ENCODE data around the gene CALML6.
A peak's percentile ranks its signal among the peaks of the same experiment; 100 is the strongest.

Gene CALML6

GRCh38 chr1:1938613-1939295 is 23.7 kb downstream of the CALML6 start:
- no peak overlapping the region for H3K27ac Mint-ChIP-seq
- H3K4me3 Mint-ChIP-seq: no peak overlapping the region
- H3K9me3 Mint-ChIP-seq: peaks cover 11% of the 10 kb centered on the region
- no peaks in the 10 kb centered on the region for H3K36me3 Mint-ChIP-seq
- peaks cover 12% of the 10 kb centered on the region for H3K27me3 Mint-ChIP-seq
- no peak for ATAC-seq
- H3K4me1 Mint-ChIP-seq: peaks cover 2% of the 10 kb centered on the region

- Mint-ChIP-seq H3K9me3 (peaks cover 6% of the 10 kb centered on the region), H3K36me3 (no peaks in the 10 kb centered on the region), H3K27ac (no peak overlapping the region), H3K4me1 (peaks cover 9% of the 10 kb centered on the region), H3K27me3 (peaks cover 19% of the 10 kb centered on the region), H3K4me3 (no peak overlapping the region)
- ATAC-seq: no peak
Measured at GRCh38 chr1:1939296-1940122, 24.4 kb downstream of the CALML6 start.

- Mint-ChIP-seq H3K27me3 (peaks cover 21% of the 10 kb centered on the region), H3K36me3 (no peaks in the 10 kb centered on the region), H3K4me1 (peaks cover 10% of the 10 kb centered on the region), H3K9me3 (peaks cover under 1% of the 10 kb centered on the region), H3K27ac (no peak overlapping the region), H3K4me3 (no peak overlapping the region)
- no peak for ATAC-seq
Measured at GRCh38 chr1:1940123-1940425, 25.0 kb downstream of the CALML6 start.

GRCh38 chr1:1941211-1941841 is 26.3 kb downstream of the CALML6 start:
- no peaks in the 10 kb centered on the region for H3K9me3 Mint-ChIP-seq
- peaks cover 10% of the 10 kb centered on the region for H3K4me1 Mint-ChIP-seq
- no peaks in the 10 kb centered on the region for H3K36me3 Mint-ChIP-seq
- H3K27me3 Mint-ChIP-seq: peaks cover 21% of the 10 kb centered on the region
- no peak overlapping the region for H3K27ac Mint-ChIP-seq
- no peak overlapping the region for H3K4me3 Mint-ChIP-seq
- no peak for ATAC-seq

- Mint-ChIP-seq H3K4me3 (no peak overlapping the region), H3K9me3 (no peaks in the 10 kb centered on the region), H3K4me1 (peaks cover 10% of the 10 kb centered on the region), H3K36me3 (no peaks in the 10 kb centered on the region), H3K27ac (no peak overlapping the region), H3K27me3 (peaks cover 21% of the 10 kb centered on the region)
- ATAC-seq: no peak
Measured at GRCh38 chr1:1941868-1942752, 27.1 kb downstream of the CALML6 start.

- Mint-ChIP-seq H3K4me1 (peaks cover 10% of the 10 kb centered on the region), H3K9me3 (no peaks in the 10 kb centered on the region), H3K36me3 (no peaks in the 10 kb centered on the region), H3K27ac (no peak overlapping the region), H3K4me3 (peak overlapping the region; percentile 27), H3K27me3 (peaks cover 27% of the 10 kb centered on the region)
- ATAC-seq: peak; percentile 21
Measured at GRCh38 chr1:1942753-1943656, 27.9 kb downstream of the CALML6 start.

- Mint-ChIP-seq H3K27me3 (peaks cover 37% of the 10 kb centered on the region), H3K27ac (no peak overlapping the region), H3K36me3 (no peaks in the 10 kb centered on the region), H3K9me3 (no peaks in the 10 kb centered on the region), H3K4me3 (no peak overlapping the region), H3K4me1 (peaks cover 10% of the 10 kb centered on the region)
- ATAC-seq: peak; percentile 70
Measured at GRCh38 chr1:1943834-1944570, 28.9 kb downstream of the CALML6 start.

GRCh38 chr1:1945782-1946393 is 30.8 kb downstream of the CALML6 start:
- ATAC-seq: no peak
- Mint-ChIP-seq H3K4me1 (peaks cover 10% of the 10 kb centered on the region), H3K9me3 (peaks cover 4% of the 10 kb centered on the region), H3K27me3 (peaks cover 50% of the 10 kb centered on the region), H3K36me3 (no peaks in the 10 kb centered on the region), H3K4me3 (no peak overlapping the region), H3K27ac (no peak overlapping the region)

- H3K4me3 Mint-ChIP-seq: no peak overlapping the region
- ATAC-seq: no peak
- H3K36me3 Mint-ChIP-seq: no peaks in the 10 kb centered on the region
Measured at GRCh38 chr1:1946540-1946939, 31.5 kb downstream of the CALML6 start.

GRCh38 chr1:1947493-1947892 is 32.4 kb downstream of the CALML6 start:
- no peaks in the 10 kb centered on the region for H3K36me3 Mint-ChIP-seq
- no peak for ATAC-seq
- H3K4me3 Mint-ChIP-seq: no peak overlapping the region
- H3K27ac Mint-ChIP-seq: no peak overlapping the region
- peaks cover 10% of the 10 kb centered on the region for H3K4me1 Mint-ChIP-seq
- H3K9me3 Mint-ChIP-seq: peaks cover 12% of the 10 kb centered on the region
- H3K27me3 Mint-ChIP-seq: peaks cover 59% of the 10 kb centered on the region

More at GRCh38 chr1:1946540-1946939, 31.5 kb downstream of the CALML6 start:
- H3K4me1 Mint-ChIP-seq: peaks cover 10% of the 10 kb centered on the region
- H3K9me3 Mint-ChIP-seq: peaks cover 10% of the 10 kb centered on the region
- peaks cover 50% of the 10 kb centered on the region for H3K27me3 Mint-ChIP-seq
- H3K27ac Mint-ChIP-seq: no peak overlapping the region

- no peak overlapping the region for H3K27ac Mint-ChIP-seq
- H3K4me1 Mint-ChIP-seq: peaks cover 7% of the 10 kb centered on the region
- ATAC-seq: no peak
- no peaks in the 10 kb centered on the region for H3K36me3 Mint-ChIP-seq
- no peak overlapping the region for H3K4me3 Mint-ChIP-seq
- peaks cover 67% of the 10 kb centered on the region for H3K27me3 Mint-ChIP-seq
- H3K9me3 Mint-ChIP-seq: peaks cover 12% of the 10 kb centered on the region
Measured at GRCh38 chr1:1948783-1949182, 33.7 kb downstream of the CALML6 start.

GRCh38 chr1:1950940-1951339 is 35.9 kb downstream of the CALML6 start:
- H3K27ac Mint-ChIP-seq: no peak overlapping the region
- no peak for ATAC-seq
- peaks cover 15% of the 10 kb centered on the region for H3K9me3 Mint-ChIP-seq
- H3K36me3 Mint-ChIP-seq: no peaks in the 10 kb centered on the region
- no peaks in the 10 kb centered on the region for H3K4me1 Mint-ChIP-seq
- H3K4me3 Mint-ChIP-seq: no peak overlapping the region
- peaks cover 78% of the 10 kb centered on the region for H3K27me3 Mint-ChIP-seq

GRCh38 chr1:1954015-1954414 is 39.0 kb downstream of the CALML6 start:
- H3K4me1 Mint-ChIP-seq: no peaks in the 10 kb centered on the region
- H3K4me3 Mint-ChIP-seq: no peak overlapping the region
- H3K9me3 Mint-ChIP-seq: peaks cover 15% of the 10 kb centered on the region
- no peaks in the 10 kb centered on the region for H3K36me3 Mint-ChIP-seq
- ATAC-seq: no peak
- H3K27ac Mint-ChIP-seq: no peak overlapping the region
- H3K27me3 Mint-ChIP-seq: peaks cover 93% of the 10 kb centered on the region

All from stimulated activated memory B cell treated with anti-CD40 and anti-IgM and Interleukin-4, amounts not matched to agents 10 μg/mL and 1 μg/mL and 100 μg/mL, for 72 hours (primary cell).